Measurements from ENCODE around the gene MLPH. TPM values are rescaled to one million over a fixed set of nuclear protein-coding genes. Genes with fewer than 3 reads are reported as not detected.

The MLPH gene
- total and polyA plus RNA-seq, 7 donors = 0.91 to 7.8 (median 2.4) TPM

DNA sequence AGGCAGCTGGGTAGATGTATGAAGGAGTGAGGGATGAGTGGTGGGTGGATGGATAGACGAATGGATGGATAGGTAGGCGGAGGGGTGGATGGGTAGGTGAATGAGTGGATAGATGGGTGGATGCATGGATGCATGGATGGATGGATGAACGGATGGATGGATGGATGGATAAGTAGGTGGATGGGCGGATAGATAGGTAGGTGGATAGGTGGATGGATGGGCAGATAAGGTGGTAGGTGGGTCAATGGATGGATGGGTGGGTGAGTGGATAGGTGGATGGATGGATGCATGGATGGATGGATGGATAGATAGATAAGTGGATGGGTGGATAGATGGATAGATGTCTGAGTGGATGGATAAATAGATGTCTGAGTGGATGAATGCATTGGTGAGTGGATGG, 30.1 kb downstream of the MLPH start:
- Histone ChIP-seq H3K27ac (no peak overlapping the region), H3K9me3 (no peaks in the 10 kb centered on the region), H3K4me3 (no peak overlapping the region), H3K4me1 (peaks cover 27% of the 10 kb centered on the region), H3K36me3 (ENCODE audit: insufficient read depth in 1 of 2, low read depth in 1 of 2) (no peaks in the 10 kb centered on the region), H3K27me3 (ENCODE audit: insufficient read depth in 3 of 3, low read length in 2 of 3) (no peaks in the 10 kb centered on the region)
- DNase-seq = no peak
- TF ChIP-seq, protein P1, sequence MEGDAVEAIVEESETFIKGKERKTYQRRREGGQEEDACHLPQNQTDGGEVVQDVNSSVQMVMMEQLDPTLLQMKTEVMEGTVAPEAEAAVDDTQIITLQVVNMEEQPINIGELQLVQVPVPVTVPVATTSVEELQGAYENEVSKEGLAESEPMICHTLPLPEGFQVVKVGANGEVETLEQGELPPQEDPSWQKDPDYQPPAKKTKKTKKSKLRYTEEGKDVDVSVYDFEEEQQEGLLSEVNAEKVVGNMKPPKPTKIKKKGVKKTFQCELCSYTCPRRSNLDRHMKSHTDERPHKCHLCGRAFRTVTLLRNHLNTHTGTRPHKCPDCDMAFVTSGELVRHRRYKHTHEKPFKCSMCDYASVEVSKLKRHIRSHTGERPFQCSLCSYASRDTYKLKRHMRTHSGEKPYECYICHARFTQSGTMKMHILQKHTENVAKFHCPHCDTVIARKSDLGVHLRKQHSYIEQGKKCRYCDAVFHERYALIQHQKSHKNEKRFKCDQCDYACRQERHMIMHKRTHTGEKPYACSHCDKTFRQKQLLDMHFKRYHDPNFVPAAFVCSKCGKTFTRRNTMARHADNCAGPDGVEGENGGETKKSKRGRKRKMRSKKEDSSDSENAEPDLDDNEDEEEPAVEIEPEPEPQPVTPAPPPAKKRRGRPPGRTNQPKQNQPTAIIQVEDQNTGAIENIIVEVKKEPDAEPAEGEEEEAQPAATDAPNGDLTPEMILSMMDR (IDR thresholded peaks at IDR 0.05) = no peak
- intact Hi-C loops (cut with DNase I) = loop anchor here in 1 of 2 donors (10.0 kb wide), 1 partner anchor 228 kb away; no protein-coding TSS in a partner anchor
- 69 to 95% (median 94%) methylated on average over 4 of the region's 4 CpGs for WGBS, 3 donors
- ATAC-seq = no peak

DNA sequence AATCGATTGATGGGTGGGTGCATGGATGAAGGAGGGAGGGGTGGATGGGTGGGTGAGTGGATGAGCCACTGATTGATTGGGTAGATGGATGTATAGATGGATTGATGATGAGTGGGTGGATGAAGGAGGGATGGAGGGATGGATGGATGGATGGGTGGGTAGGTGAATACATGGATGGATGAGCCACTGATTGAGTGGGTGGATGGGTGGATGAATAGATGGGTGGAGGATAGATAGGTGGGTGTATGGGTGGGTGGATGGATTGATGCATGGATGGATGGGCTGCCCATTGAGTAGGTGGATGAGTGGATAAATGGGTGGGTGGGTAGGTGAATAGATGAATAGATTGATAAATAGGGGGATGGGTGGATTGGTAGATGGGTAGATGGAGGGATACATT, 30.9 kb downstream of the MLPH start:
- intact Hi-C loops (cut with DNase I) = loop anchor here in 1 of 2 donors (10.0 kb wide), 1 partner anchor 227 kb away; no protein-coding TSS in a partner anchor
- DNase-seq = no peak

DNA sequence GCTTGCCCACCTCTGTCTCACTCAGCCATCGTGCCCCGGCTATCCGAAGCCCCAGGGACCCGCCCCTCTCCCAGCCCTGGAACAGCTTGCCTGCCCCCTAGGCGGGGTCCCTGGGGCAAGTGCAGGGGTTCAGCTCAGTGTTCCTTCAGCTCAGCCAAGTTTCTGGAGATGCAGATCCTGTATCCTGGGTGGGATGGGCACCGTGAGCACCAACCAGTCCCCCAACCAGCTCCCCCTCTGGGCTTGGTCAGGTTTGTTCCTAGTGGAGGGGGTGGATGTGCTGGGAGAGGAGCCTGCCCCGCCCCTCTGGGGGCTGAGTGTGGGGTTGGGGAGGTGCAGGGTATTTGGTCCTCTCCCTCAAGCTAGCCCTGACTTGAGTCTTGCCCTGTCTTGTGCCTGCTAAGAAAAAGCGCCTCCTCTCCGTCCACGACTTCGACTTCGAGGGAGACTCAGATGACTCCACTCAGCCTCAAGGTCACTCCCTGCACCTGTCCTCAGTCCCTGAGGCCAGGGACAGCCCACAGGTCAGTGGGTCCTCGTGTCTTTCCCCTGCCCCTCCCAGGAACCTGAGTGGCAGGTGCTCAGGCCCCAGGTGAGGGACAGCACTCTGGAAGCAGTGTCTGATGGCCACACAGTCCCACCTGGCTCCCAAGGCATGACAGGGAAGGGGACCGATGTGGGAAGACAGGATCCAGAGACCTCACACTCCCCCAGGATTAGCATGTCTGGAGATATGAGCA, 32.6 kb downstream of the MLPH start:
- 71 to 78% (median 74%) methylated on average over 13 to 14 of the region's 14 CpGs for WGBS, 3 donors
- no peaks in the 10 kb centered on the region for H3K9me3 ChIP-seq
- H3K27ac ChIP-seq = no peak overlapping the region
- ATAC-seq (no peak), DNase-seq (no peak)
- no peaks in the 10 kb centered on the region for H3K27me3 ChIP-seq (ENCODE audit: insufficient read depth in 3 of 3, low read length in 2 of 3)
- no peak overlapping the region for H3K4me3 ChIP-seq
- peaks cover 5% of the 10 kb centered on the region for H3K4me1 ChIP-seq
- no peaks in the 10 kb centered on the region for H3K36me3 ChIP-seq (ENCODE audit: insufficient read depth in 1 of 2, low read depth in 1 of 2)
- TF ChIP-seq, protein P1 (IDR thresholded peaks at IDR 0.05) = no peak
- intact Hi-C loops (cut with DNase I) = loop anchor here in 1 of 2 donors (10.0 kb wide), 1 partner anchor 225 kb away; no protein-coding TSS in a partner anchor

More for the DNA sequence above, 30.9 kb downstream of the MLPH start:
- Histone ChIP-seq H3K36me3 (ENCODE audit: insufficient read depth in 1 of 2, low read depth in 1 of 2) (no peaks in the 10 kb centered on the region), H3K27ac (no peak overlapping the region), H3K27me3 (ENCODE audit: insufficient read depth in 3 of 3, low read length in 2 of 3) (no peaks in the 10 kb centered on the region), H3K4me3 (no peak overlapping the region), H3K4me1 (peaks cover 22% of the 10 kb centered on the region), H3K9me3 (no peaks in the 10 kb centered on the region)
- 84 to 90% (median 84%) methylated on average over 1 of the region's 1 CpG for WGBS, 3 donors
- TF ChIP-seq, protein P1 (IDR thresholded peaks at IDR 0.05) = no peak
- ATAC-seq = no peak

DNA sequence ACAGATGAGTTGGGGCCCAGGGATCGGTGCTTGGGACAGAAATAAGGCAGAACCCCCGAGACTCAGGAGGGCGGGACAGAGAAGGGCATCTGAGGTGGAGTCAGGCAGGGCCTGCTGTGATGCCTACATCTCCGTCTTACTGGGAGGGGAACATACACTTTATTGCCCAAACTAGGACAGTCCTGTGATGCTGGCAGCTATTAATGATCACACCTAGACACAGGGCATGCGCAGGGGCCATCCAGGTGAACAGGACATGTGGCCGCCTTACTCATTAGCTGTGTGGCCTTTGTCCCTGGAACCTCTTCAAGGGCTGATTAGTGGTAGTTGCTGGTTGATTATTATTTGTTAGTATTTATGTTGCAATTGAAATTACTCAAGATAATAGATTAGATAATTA, 33.2 kb downstream of the MLPH start:
- Histone ChIP-seq H3K9me3 (no peaks in the 10 kb centered on the region), H3K4me1 (peaks cover 4% of the 10 kb centered on the region), H3K36me3 (ENCODE audit: insufficient read depth in 1 of 2, low read depth in 1 of 2) (no peaks in the 10 kb centered on the region), H3K27me3 (ENCODE audit: insufficient read depth in 3 of 3, low read length in 2 of 3) (no peaks in the 10 kb centered on the region), H3K27ac (no peak overlapping the region), H3K4me3 (no peak overlapping the region)
- TF ChIP-seq, protein P1 (IDR thresholded peaks at IDR 0.05) = no peak
- intact Hi-C loops (cut with DNase I) = no loop called here
- 92 to 95% (median 92%) methylated on average over 6 of the region's 6 CpGs for WGBS, 3 donors
- no peak for ATAC-seq
- no peak for DNase-seq

All from psoas muscle (tissue), 8 donors.